PC-3 (cell line): ENCODE measurements around the gene TTC29.

Experiments used
- CTCF ChIP-seq: fragments of 300-600 bp; sonication (generic); conservative IDR thresholded peaks from 2 replicates; pipeline ENCODE4 v1.5.1; 2017; ENCODE audit warnings: antibody characterized with exemption, low read depth, mild to moderate bottlenecking, low read length
- EZH2 ChIP-seq: fragments of 300-600 bp; sonication (generic); IDR thresholded peaks from one replicate; pipeline ENCODE4 v1.6.1; 2017; ENCODE audit warnings: antibody characterized with exemption, mild to moderate bottlenecking, low read length; ENCODE audit not compliant: unreplicated experiment
- EZH2phosphoT487 ChIP-seq: fragments of 300-600 bp; sonication (generic); IDR thresholded peaks from 2 replicates; pipeline ENCODE4 v1.6.1; 2018; ENCODE audit warnings: mild to moderate bottlenecking, antibody characterized with exemption, low read length, borderline replicate concordance

- no peak for TF ChIP-seq CTCF
- no peak for TF ChIP-seq EZH2phosphoT487
- TF ChIP-seq EZH2 = no peak
Measured at GRCh38 chr4:146847345-146847744, 98.3 kb downstream of the TTC29 start.
